ENCODE results near the gene C1QBP. TPM values are rescaled to one million over a fixed set of nuclear protein-coding genes. Genes with fewer than 3 reads are reported as not detected.

C1QBP gene
- total RNA-seq, 1 donor: 113 TPM

Other genes starting within 250 kb of the C1QBP start
- 17.5 TPM for gene ZNF594, start 247.3 kb downstream of the C1QBP start, total RNA-seq
- 0.54 TPM for gene SCIMP, start 204.3 kb downstream of the C1QBP start, total RNA-seq
- gene RABEP1, start 156.9 kb downstream of the C1QBP start, total RNA-seq: 11.0 TPM
- 61.7 TPM for gene NUP88, start 19.5 kb downstream of the C1QBP start, total RNA-seq
- gene RPAIN, start 19.0 kb downstream of the C1QBP start, total RNA-seq: 27.2 TPM
- gene DHX33, start 29.8 kb upstream of the C1QBP start, total RNA-seq: 16.2 TPM
- 22.1 TPM for gene DERL2, start 47.0 kb upstream of the C1QBP start, total RNA-seq
- 8.1 TPM for gene MIS12, start 47.4 kb upstream of the C1QBP start, total RNA-seq
- gene NLRP1, start 145.4 kb upstream of the C1QBP start, total RNA-seq: 28.8 TPM